ENCODE measurements around the gene RBM10.

DNA sequence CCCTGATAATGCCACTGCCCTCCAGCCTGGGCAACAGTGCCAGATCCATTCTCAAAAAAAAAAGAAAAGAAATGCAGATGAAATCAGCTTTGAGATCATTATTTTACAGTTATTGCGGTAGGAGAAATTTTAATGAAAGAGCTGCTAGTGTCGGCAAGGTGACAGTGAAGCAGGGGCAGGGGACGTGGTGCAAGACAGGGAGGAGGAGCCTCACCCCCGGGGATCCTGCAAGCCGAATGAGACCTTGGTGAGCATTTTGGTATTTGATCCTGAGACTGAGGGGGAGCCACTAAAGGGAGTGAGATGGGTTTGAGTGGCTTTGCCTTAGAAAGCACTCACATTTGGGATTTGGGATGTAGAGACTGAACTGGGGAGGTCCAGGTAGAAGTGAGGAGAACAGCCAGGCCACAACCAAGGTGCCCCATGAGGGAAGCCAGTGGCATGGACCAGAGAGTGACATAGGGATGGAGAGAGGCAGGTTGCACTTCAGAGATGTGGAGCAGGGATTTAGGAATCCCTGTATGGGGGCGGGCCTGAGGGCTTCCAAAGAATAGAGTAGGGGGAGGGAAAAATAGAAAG, 23.6 kb downstream of the RBM10 start:
- TF ChIP-seq, protein P1, sequence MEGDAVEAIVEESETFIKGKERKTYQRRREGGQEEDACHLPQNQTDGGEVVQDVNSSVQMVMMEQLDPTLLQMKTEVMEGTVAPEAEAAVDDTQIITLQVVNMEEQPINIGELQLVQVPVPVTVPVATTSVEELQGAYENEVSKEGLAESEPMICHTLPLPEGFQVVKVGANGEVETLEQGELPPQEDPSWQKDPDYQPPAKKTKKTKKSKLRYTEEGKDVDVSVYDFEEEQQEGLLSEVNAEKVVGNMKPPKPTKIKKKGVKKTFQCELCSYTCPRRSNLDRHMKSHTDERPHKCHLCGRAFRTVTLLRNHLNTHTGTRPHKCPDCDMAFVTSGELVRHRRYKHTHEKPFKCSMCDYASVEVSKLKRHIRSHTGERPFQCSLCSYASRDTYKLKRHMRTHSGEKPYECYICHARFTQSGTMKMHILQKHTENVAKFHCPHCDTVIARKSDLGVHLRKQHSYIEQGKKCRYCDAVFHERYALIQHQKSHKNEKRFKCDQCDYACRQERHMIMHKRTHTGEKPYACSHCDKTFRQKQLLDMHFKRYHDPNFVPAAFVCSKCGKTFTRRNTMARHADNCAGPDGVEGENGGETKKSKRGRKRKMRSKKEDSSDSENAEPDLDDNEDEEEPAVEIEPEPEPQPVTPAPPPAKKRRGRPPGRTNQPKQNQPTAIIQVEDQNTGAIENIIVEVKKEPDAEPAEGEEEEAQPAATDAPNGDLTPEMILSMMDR (IDR thresholded peaks at IDR 0.05): no peak
- no peak for TF ChIP-seq POLR2A (IDR thresholded peaks at IDR 0.05)
